Subcutaneous abdominal adipose tissue (tissue), 5 donors: ENCODE data around the gene AARS2.

Source experiments
- H3K27ac ChIP-seq: one replicate; pipeline ENCODE4 v1.7.0; 2013; ENCODE audit warnings: low read depth, mild to moderate bottlenecking, inconsistent platforms, low read length, moderate library complexity
- H3K27me3 ChIP-seq, 5 donors: one replicate each; pipeline ENCODE4 v1.7.0; 2013; ENCODE audit warnings: low read length in 5 of 5, inconsistent platforms in 1 of 5; ENCODE audit not compliant: control insufficient read depth in 5 of 5, insufficient read depth in 4 of 5
- H3K36me3 ChIP-seq, 5 donors: one replicate each; pipeline ENCODE4 v1.7.0; 2013; ENCODE audit warnings: low read length in 5 of 5; ENCODE audit not compliant: control insufficient read depth in 5 of 5, insufficient read depth in 5 of 5
- H3K4me1 ChIP-seq, 5 donors: one replicate each; pipeline ENCODE4 v1.7.0; 2013; ENCODE audit warnings: low read length in 5 of 5, mild to moderate bottlenecking in 3 of 5, moderate library complexity in 1 of 5; ENCODE audit not compliant: control insufficient read depth in 5 of 5, insufficient read depth in 5 of 5
- H3K4me3 ChIP-seq, 5 donors: one replicate each; pipeline ENCODE4 v1.7.0; 2013; ENCODE audit warnings: low read length in 5 of 5, low read depth in 1 of 5
- H3K9ac ChIP-seq, 5 donors: one replicate each; pipeline ENCODE4 v1.7.0; 2013; ENCODE audit warnings: low read length in 5 of 5, mild to moderate bottlenecking in 4 of 5, moderate library complexity in 3 of 5
- H3K9me3 ChIP-seq, 5 donors: one replicate each; pipeline ENCODE4 v1.7.0; 2013; ENCODE audit warnings: low read length in 5 of 5; ENCODE audit not compliant: control insufficient read depth in 5 of 5
- donor health status: healthy.
- donor health status: healthy.
- donor health status: healthy.
- donor health status: healthy.
- donor health status: healthy.

Gene AARS2

DNA sequence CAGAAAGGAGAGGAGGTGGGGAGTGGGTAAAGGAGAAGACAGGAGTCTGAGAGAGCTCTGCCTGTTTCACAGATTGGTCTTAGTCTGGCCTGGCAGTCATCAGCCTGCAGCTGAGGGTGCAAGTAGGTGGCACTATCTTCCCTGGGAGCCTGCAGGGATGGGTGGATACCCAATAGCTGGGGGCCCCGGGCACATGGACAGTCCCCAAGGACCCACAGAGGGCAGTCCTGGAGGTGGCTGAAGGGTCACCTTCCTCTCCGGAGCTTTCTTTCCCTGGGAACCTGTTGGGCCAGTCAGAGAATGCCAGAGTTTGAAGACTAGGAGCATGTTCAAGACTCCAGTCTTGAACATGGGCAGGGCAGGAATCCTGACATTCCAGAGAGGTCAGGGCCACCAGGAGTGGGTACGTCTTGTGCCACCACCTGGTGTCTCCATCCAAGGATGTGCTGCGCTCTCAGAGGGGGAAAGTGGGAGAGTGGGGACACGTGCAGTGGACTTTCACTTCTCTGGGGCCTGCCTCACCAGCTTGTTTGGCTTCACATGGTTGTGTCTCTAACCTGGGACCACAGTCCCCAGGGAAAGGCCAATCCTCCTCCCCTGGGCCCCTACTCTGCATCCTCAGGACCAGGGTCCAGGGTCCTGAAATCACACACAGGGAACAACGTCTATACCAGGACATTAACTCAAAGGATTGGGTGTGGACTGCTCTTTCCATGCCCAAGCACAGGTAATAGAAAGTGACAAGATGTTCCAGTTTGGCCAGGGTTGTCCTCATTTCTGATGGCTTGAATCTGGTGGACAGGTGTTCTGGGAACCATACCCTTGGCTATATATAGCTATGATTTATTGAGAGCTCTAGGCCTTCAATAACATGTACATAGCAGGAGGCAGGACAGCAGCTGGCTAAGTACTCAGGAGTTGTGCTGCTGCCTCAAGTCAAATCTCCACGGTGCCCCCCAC, 18.0 kb downstream of the AARS2 start:
- Histone ChIP-seq H3K4me3 (no peak overlapping the region), H3K27ac (no peak overlapping the region), H3K9ac (no peak overlapping the region), H3K36me3 (peaks cover 0 to 1% (median under 1%) of the 10 kb centered on the region in 5 donors), H3K9me3 (no peaks in the 10 kb centered on the region), H3K27me3 (peaks cover 41 to 63% (median 58%) of the 10 kb centered on the region in 5 donors), H3K4me1 (peaks cover 1 to 16% (median 13%) of the 10 kb centered on the region in 5 donors)

DNA sequence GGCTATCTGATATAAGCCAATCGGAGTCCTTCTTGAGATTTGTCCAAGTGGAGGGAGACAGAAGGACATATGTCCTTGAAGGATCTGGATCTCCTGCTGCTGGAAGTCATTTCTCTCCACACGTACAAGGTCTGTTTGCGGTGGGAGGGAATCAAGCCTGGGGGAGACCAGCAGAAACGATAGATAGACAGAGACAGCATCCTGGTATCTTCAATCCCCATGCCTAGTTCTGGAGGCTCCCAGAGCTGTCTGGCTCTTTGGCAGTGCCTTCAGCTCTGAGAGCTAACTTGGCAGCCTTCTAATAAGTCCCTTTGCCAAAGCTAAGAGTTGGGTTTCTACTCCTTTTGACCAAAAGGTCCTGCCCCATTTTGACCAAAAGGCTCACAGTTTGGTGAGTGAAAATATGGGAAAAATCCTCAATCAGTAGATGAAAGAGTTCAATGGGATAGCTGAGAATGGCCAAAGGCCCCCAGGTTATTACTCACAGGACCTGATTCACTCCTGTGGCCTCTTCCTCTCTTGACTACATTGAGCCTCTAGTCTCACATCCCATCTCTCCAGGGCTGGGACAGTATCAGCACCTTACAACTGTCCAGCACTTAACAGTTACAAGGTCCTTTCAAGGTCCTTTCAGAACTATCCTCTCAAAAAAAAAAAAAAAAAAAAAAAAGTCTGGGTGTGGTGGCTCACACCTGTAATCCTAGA, 20.3 kb downstream of the AARS2 start:
- no peak overlapping the region for H3K9ac ChIP-seq
- no peaks in the 10 kb centered on the region for H3K36me3 ChIP-seq
- H3K27ac ChIP-seq: no peak overlapping the region
- no peak overlapping the region for H3K4me3 ChIP-seq
- H3K27me3 ChIP-seq: peaks cover 49 to 73% (median 69%) of the 10 kb centered on the region in 5 donors
- H3K4me1 ChIP-seq: peaks cover 0 to 12% (median 10%) of the 10 kb centered on the region in 5 donors
- no peaks in the 10 kb centered on the region for H3K9me3 ChIP-seq

DNA sequence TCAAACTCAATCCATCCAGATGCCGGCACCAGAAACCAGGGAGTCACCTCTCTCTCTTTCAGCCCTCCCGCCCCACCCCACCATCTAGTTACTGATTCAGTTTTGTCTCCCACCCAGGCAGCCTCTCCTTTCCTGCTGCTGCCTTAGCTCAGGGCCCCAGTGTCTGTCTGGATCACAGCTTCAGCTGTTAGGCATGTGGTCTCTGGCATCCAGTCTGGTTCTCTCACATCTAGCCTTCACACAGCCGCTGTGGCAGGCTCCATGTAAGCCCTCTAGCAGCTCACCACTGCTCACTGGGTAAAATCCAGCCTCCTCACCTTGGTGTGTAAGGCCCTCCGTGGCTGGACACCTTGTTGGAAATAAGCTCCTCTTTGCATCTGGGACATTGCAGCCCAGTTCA, 21.3 kb downstream of the AARS2 start:
- peaks cover 0 to 2% (median under 1%) of the 10 kb centered on the region in 5 donors for H3K4me1 ChIP-seq
- H3K4me3 ChIP-seq: no peak overlapping the region
- no peaks in the 10 kb centered on the region for H3K36me3 ChIP-seq
- no peaks in the 10 kb centered on the region for H3K9me3 ChIP-seq
- H3K9ac ChIP-seq: no peak overlapping the region
- H3K27me3 ChIP-seq: peaks cover 50 to 77% (median 70%) of the 10 kb centered on the region in 5 donors
- H3K27ac ChIP-seq: no peak overlapping the region

DNA sequence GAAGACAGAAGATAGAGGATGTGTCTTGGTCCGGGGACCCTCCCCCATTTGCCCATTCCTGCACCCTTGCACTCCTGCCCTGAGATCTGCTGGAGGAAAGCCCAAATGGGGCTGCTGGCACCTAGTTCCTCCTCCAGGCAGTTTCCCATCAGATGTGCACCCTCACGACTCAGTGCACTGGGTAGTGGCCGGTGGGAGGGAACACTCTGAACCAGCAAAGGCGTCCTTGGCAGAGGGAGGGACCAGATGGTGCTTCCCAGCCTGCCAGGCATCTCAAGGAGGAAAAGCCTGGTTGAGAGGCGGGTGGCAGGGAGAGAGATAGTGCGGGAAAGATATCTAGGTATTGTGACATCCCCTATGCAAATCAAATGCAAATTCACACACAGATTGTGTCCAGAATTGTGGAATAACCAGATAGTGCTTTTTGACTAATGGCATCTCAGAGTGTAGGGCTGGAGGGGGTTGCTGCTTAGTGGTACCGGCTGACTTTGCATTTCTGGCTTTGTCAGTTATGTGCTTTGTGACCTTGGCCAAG, 23.4 kb downstream of the AARS2 start:
- no peaks in the 10 kb centered on the region for H3K9me3 ChIP-seq
- H3K27ac ChIP-seq: no peak overlapping the region
- peaks cover 31 to 64% (median 56%) of the 10 kb centered on the region in 5 donors for H3K27me3 ChIP-seq
- H3K9ac ChIP-seq: no peak overlapping the region
- H3K36me3 ChIP-seq: no peaks in the 10 kb centered on the region
- H3K4me1 ChIP-seq: no peaks in the 10 kb centered on the region
- H3K4me3 ChIP-seq: no peak overlapping the region

DNA sequence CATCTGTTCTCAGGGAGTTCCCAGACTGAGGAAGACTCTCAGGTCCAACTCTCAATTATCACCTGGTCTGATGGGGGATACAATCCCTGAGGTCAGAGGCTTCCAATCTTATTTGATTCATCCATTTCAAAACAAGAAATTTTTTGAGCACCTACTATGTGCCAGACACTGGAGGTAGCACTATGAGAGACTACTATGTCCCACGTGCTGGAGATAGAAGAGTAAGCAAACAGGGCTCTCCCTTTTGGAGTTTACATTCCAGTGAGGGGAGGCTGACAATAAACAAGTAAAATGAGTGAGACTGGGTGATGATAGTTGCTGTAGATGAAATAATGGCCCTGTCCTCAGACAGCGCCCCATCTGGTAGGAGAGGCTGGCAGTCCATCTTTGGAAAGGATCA, 26.4 kb downstream of the AARS2 start:
- no peaks in the 10 kb centered on the region for H3K36me3 ChIP-seq
- no peak overlapping the region for H3K9ac ChIP-seq
- no peaks in the 10 kb centered on the region for H3K9me3 ChIP-seq
- H3K4me3 ChIP-seq: no peak overlapping the region
- peaks cover 28 to 47% (median 40%) of the 10 kb centered on the region in 5 donors for H3K27me3 ChIP-seq
- H3K27ac ChIP-seq: no peak overlapping the region
- H3K4me1 ChIP-seq: no peaks in the 10 kb centered on the region

DNA sequence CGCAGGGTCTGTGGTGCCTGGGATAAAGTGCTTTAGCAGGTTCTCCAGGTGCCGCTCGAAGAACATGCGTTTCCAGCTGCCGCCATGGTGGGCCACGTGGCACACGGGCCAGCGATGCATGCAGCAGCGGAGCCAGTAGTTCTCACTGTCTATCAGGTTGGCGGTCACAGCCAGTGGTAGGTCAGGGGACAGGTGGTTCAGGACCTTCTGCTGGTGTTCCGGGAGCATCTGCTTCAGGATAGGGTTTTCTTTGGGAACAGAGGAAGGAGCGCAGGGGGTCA, 26.9 kb downstream of the AARS2 start:
- Histone ChIP-seq H3K27ac (no peak overlapping the region), H3K9me3 (no peaks in the 10 kb centered on the region), H3K27me3 (peaks cover 28 to 43% (median 35%) of the 10 kb centered on the region in 5 donors), H3K4me3 (no peak overlapping the region), H3K36me3 (no peaks in the 10 kb centered on the region), H3K9ac (no peak overlapping the region), H3K4me1 (no peaks in the 10 kb centered on the region)

DNA sequence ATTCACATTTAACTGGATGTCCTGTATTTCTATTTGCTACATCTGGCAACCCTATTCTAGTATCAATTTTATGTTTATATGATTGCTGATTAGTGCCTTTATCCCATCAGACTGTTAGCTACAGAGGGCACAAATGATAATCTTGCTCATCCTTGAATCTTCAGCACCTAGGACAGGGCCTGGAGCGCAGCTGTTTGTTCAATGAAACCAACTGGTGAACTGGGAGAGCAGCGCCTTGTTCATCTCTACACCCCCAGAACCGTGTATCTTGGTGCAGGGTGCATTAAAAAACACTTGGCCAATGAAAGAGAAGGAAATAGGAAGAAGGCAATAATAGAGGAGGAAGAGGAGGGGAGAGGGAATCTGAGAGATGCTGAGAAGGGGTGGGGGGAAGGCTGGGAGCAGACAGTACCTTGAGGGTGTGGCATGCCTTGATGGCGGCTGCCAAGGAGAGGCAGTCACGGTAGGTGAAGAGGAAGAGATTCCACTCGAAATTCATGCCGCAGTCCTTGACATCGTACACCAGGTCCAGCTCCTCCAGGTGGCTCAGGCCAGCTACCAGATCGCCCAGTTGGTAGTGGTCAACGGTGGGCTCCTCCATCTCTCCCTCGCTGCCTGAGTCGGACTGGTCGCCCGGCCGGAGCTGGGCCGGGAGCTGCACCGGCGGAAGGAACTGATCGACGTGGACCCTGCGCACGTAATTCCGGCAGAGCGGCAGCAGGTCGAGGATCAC, 27.4 kb downstream of the AARS2 start:
- Histone ChIP-seq H3K27ac (no peak overlapping the region), H3K36me3 (no peaks in the 10 kb centered on the region), H3K9me3 (no peaks in the 10 kb centered on the region), H3K9ac (no peak overlapping the region), H3K4me1 (no peaks in the 10 kb centered on the region), H3K4me3 (no peak overlapping the region), H3K27me3 (peaks cover 23 to 39% (median 32%) of the 10 kb centered on the region in 5 donors)

DNA sequence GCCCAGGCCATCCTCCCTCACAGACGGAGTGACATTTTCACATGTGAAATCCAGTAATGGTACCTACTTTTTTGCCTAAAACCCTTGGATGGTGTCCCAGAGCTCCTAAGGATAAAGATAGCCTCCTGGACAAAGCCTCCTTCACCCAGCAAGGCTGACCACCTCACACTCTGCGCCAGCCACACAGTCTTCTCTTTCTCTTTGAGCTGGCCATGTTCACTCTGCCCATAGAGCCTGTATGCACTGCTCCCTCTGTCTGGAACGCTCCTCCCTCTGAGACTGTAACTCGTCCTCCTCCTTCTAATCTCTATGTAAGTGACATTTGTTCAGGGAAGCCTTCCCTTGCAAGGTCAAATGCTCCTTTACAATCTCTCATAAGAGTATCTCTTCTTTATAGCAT, 28.3 kb downstream of the AARS2 start:
- peaks cover 15 to 31% (median 24%) of the 10 kb centered on the region in 5 donors for H3K27me3 ChIP-seq
- H3K4me3 ChIP-seq: no peak overlapping the region
- no peak overlapping the region for H3K27ac ChIP-seq
- no peaks in the 10 kb centered on the region for H3K9me3 ChIP-seq
- H3K9ac ChIP-seq: no peak overlapping the region
- no peaks in the 10 kb centered on the region for H3K36me3 ChIP-seq
- H3K4me1 ChIP-seq: no peaks in the 10 kb centered on the region

DNA sequence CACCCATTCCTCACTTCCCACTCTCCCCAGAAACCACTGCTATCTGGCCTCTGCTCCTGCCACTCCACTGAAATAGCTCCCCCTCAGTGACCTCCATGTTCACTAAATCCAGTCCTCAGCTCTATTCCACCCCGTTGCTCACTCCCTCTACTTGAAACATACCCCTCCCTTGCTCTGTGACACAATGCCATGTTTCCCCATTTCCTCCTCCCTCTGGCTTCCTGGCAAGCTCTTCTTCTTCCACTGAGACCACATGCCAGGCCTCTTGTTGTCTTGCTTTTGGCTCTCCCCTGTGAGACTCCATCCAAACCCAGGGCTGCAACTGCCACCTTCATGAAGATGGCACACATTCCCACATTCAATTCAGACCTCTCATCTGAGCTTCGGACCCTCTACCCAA, 29.0 kb downstream of the AARS2 start:
- H3K4me1 ChIP-seq: no peaks in the 10 kb centered on the region
- no peak overlapping the region for H3K4me3 ChIP-seq
- no peaks in the 10 kb centered on the region for H3K36me3 ChIP-seq
- H3K27me3 ChIP-seq: peaks cover 10 to 29% (median 23%) of the 10 kb centered on the region in 5 donors
- no peaks in the 10 kb centered on the region for H3K9me3 ChIP-seq
- H3K9ac ChIP-seq: no peak overlapping the region
- H3K27ac ChIP-seq: no peak overlapping the region
